HepG2 (cell line): ENCODE measurements around the gene CFAP119. TPM values are rescaled to one million over a fixed set of nuclear protein-coding genes. Genes with fewer than 3 reads are reported as not detected.
A peak's percentile ranks its signal among the peaks of the same experiment; 100 is the strongest.

ENCODE experiments used
- ATAC-seq: fragments of 200-7000 bp; cut with Tn5 transposase; 3 replicates; pipeline ENCODE4 v1.9.1; 2020; ENCODE audit warnings: mild to moderate bottlenecking, moderate library complexity
- BruUV-seq: library from RNA; stranded (reverse); fragments of 400-500 nt; replicated peaks from 2 replicates; lab custom pipeline; 2021; lab: Mats Ljungman, UMichigan
- CTCF ChIA-PET: fragments of 300-600 bp; formaldehyde crosslinking; extraction: SDS; loops from one replicate; lab custom pipeline; 2021; ENCODE audit warnings: low total read pairs, inconsistent platforms, low intra/inter-chr PET ratio; lab: Yijun Ruan, JAX
- POLR2A ChIA-PET: fragments of 350-600 bp; sonication (Branson Sonifier 250); formaldehyde crosslinking; loops from one replicate; lab custom pipeline; 2020; ENCODE audit warnings: antibody characterized with exemption, inconsistent platforms; lab: Yijun Ruan, JAX
- DNase-seq: peaks from one replicate; pipeline ENCODE4 v3.0.0-alpha.2; 2015; ENCODE audit warnings: low spot score
- FAIRE-seq: peaks from 3 replicates; lab custom pipeline; 2011; peaks lifted over from hg19 to GRCh38; lab: Jason Lieb, UNC
- H2AFZ ChIP-seq: one replicate; pipeline ENCODE4 v1.6.1; 2011; ENCODE audit warnings: low read length, inconsistent platforms
- H3K27ac ChIP-seq: fragments of 300-600 bp; 3 replicates; pipeline ENCODE4 v1.8.0; 2011; ENCODE audit warnings: mixed run types, mild to moderate bottlenecking, mixed read lengths, low read length, inconsistent platforms; ENCODE audit not compliant: insufficient read depth; ENCODE audit errors: extremely low read length
- H3K27me3 ChIP-seq, 2 experiments: fragments of 200-600 bp in 1 of 2; 2 replicates in 1 of 2; 3 replicates in 1 of 2; pipeline versions ENCODE4 v1.6.0 to v1.8.0; 2011; ENCODE audit warnings: low read length in 2 of 2, mild to moderate bottlenecking in 2 of 2, moderate library complexity in 2 of 2, inconsistent platforms in 1 of 2; ENCODE audit not compliant: insufficient read depth in 2 of 2, control insufficient read depth in 1 of 2
- H3K36me3 ChIP-seq, 2 experiments: fragments of 200-600 bp in 1 of 2; replicated peaks in 1 of 2; 2 replicates in 1 of 2; 3 replicates in 1 of 2; pipeline versions ENCODE4 v1.5.1 to v1.8.0; 2011; ENCODE audit warnings: low read length in 2 of 2, inconsistent platforms in 1 of 2; ENCODE audit not compliant: insufficient read depth in 2 of 2, control insufficient read depth in 1 of 2
- H3K4me1 ChIP-seq: 2 replicates; pipeline ENCODE4 v1.5.1; 2012; ENCODE audit warnings: low read length, inconsistent platforms; ENCODE audit not compliant: insufficient read depth
- H3K4me2 ChIP-seq: 2 replicates; pipeline ENCODE4 v1.6.0; 2011; ENCODE audit warnings: low read depth, low read length, inconsistent platforms
- H3K4me3 ChIP-seq, 3 experiments: fragments of 200-600 bp in 1 of 3; sonication (generic), shearing (Covaris generic) in 1 of 3; replicated peaks in 1 of 3; 2 replicates each; pipeline ENCODE4 v1.5.1; 2011 to 2016; ENCODE audit warnings: low read length in 3 of 3, inconsistent platforms in 2 of 3, low read depth in 2 of 3, mild to moderate bottlenecking in 2 of 3, control low read depth in 1 of 3, mixed read lengths in 1 of 3; ENCODE audit not compliant: insufficient read depth in 1 of 3
- H3K79me2 ChIP-seq: one replicate; pipeline ENCODE4 v1.6.1; 2011; ENCODE audit warnings: low read length, inconsistent platforms; ENCODE audit not compliant: insufficient read depth
- H3K9ac ChIP-seq: 2 replicates; pipeline ENCODE4 v1.6.0; 2011; ENCODE audit warnings: mild to moderate bottlenecking, low read depth, low read length, inconsistent platforms; ENCODE audit not compliant: insufficient read depth
- H3K9me3 ChIP-seq: 2 replicates; pipeline ENCODE4 v1.5.1; 2012; ENCODE audit warnings: mild to moderate bottlenecking, low read length
- H4K20me1 ChIP-seq: 2 replicates; pipeline ENCODE4 v1.6.0; 2011; ENCODE audit warnings: inconsistent platforms, mild to moderate bottlenecking, low read length, moderate library complexity; ENCODE audit not compliant: insufficient read depth
- ATF7 ChIP-seq, 2 experiments: fragments of 450-650 bp in 1 of 2; sonication (generic) in 1 of 2; formaldehyde crosslinking in 1 of 2; IDR thresholded peaks; 2 replicates each; pipeline versions ENCODE4 v1.4.0 to v1.6.1; 2016 to 2020; ENCODE audit warnings: antibody characterized with exemption in 1 of 2, mild to moderate bottlenecking in 1 of 2, missing genetic modification reagents in 1 of 2
- CAMTA2 ChIP-seq: sonication (generic); formaldehyde crosslinking; IDR thresholded peaks from 2 replicates; pipeline ENCODE4 v1.4.0; 2020; ENCODE audit warnings: mild to moderate bottlenecking, missing genetic modification reagents, borderline replicate concordance
- CHD4 ChIP-seq: fragments of 200-600 bp; sonication (generic); IDR thresholded peaks from 2 replicates; pipeline ENCODE4 v1.7.0; 2017; ENCODE audit warnings: mild to moderate bottlenecking, low read length, borderline replicate concordance
- KAT7 ChIP-seq: IDR thresholded peaks from 2 replicates; pipeline ENCODE4 v1.6.1; 2018; ENCODE audit warnings: borderline replicate concordance, missing compliant biosample characterization
- NONO ChIP-seq, 2 experiments: fragments of 450-650 bp in 1 of 2; sonication (generic) in 1 of 2; formaldehyde crosslinking in 1 of 2; IDR thresholded peaks in 1 of 2; conservative IDR thresholded peaks in 1 of 2; 2 replicates each; pipeline versions ENCODE4 v1.6.1 to v1.8.0; 2017 to 2022; ENCODE audit warnings: mild to moderate bottlenecking in 1 of 2, missing genetic modification reagents in 1 of 2, moderate library complexity in 1 of 2
- POLR2G ChIP-seq: fragments of 200-400 bp; formaldehyde crosslinking; IDR thresholded peaks from 2 replicates; pipeline ENCODE4 v1.6.1; 2018; ENCODE audit warnings: mild to moderate bottlenecking, low read depth, low read length, moderate library complexity
- RBM22 ChIP-seq: fragments of 200-400 bp; formaldehyde crosslinking; optimal IDR thresholded peaks from 2 replicates; pipeline ENCODE3; 2017; ENCODE audit warnings: mild to moderate bottlenecking, low read length, moderate library complexity
- SUZ12 ChIP-seq: fragments of 150-350 bp; IDR thresholded peaks from 2 replicates; pipeline ENCODE4 v1.6.1; 2014; ENCODE audit warnings: low read depth, low read length
- ZC3H13 ChIP-seq: sonication (generic); formaldehyde crosslinking; IDR thresholded peaks from 2 replicates; pipeline ENCODE4 v1.8.1; 2023; ENCODE audit warnings: mild to moderate bottlenecking, missing genetic modification reagents, moderate library complexity
- ZIK1 ChIP-seq: sonication (generic); formaldehyde crosslinking; IDR thresholded peaks from 2 replicates; pipeline ENCODE4 v1.5.0; 2020; ENCODE audit warnings: mild to moderate bottlenecking, low read depth, missing genetic modification reagents, borderline replicate concordance
- ZNF501 ChIP-seq: sonication (generic); formaldehyde crosslinking; IDR thresholded peaks from 2 replicates; pipeline ENCODE4 v1.5.1; 2020; ENCODE audit warnings: mild to moderate bottlenecking, moderate library complexity, missing genetic modification reagents
- ZNF564 ChIP-seq: sonication (generic); formaldehyde crosslinking; IDR thresholded peaks from 2 replicates; pipeline ENCODE4 v1.8.1; 2023; ENCODE audit warnings: mild to moderate bottlenecking, missing genetic modification reagents
- ZNF576 ChIP-seq: sonication (generic); formaldehyde crosslinking; IDR thresholded peaks from 2 replicates; pipeline ENCODE4 v1.4.0; 2020; ENCODE audit warnings: mild to moderate bottlenecking, missing genetic modification reagents
- WGBS: methylation state at CpG from one replicate; pipeline ENCODE4 v1.1.6; 2017; ENCODE audit warnings: low lambda C conversion rate; 5-methylcytosine and 5-hydroxymethylcytosine counted together
- in situ Hi-C: cut with HindIII; loops from 2 replicates; pipeline ENCODE4 v1.10.0; 2017; ENCODE audit warnings: low pct_unique_long_range_greater_than_20kb; ENCODE audit not compliant: extremely low pct_ligation_motif_present
- intact Hi-C: fragments of 100-400 bp; cut with micrococcal nuclease; formaldehyde crosslinking; loops from one replicate; pipeline ENCODE4 v1.10.0; 2022; ENCODE audit not compliant: unreplicated experiment
- polyA plus RNA-seq, 8 experiments: library from polyadenylated mRNA; depleted of rRNA in 3 of 8; stranded (reverse) in 7 of 8; unstranded in 1 of 8; fragments of >200 nt; fragmentation: Illumina TruSeq in 4 of 8; extraction: Trizol in 4 of 8; gene quantifications; 2 replicates each; pipeline versions ENCODE4 v1.2.1 to v1.2.3, GENCODE V29; 2011 to 2016; ENCODE audit warnings: low read depth in 4 of 8, missing spikeins in 1 of 8, mixed read lengths in 1 of 8; ENCODE audit not compliant: insufficient read depth in 1 of 8
- total RNA-seq, 5 experiments: library from RNA; depleted of rRNA; stranded (reverse); fragments of >200 nt; fragmentation: Illumina TruSeq; extraction: Trizol; gene quantifications; 2 replicates each; pipeline ENCODE4 v1.2.3, GENCODE V29; 2016; ENCODE audit warnings: low read depth in 1 of 5

Gene CFAP119
- total and polyA plus RNA-seq, 2 of the 13 experiments (the other 11 are each of a cell fraction or from before 2014, with no cell fraction given) = 6.4 TPM

- DNase-seq = no peak
- no peak for ATAC-seq
- in situ Hi-C loops = no loop called here
- H3K36me3 ChIP-seq = peaks cover 19 to 25% of the 10 kb centered on the region in 2 experiments
- no TSS peak for BruUV-seq
- H3K79me2 ChIP-seq = peaks cover 13% of the 10 kb centered on the region
- H3K4me1 ChIP-seq = peaks cover 32% of the 10 kb centered on the region
- no peak overlapping the region for H3K9ac ChIP-seq
- peak overlapping the region; percentile 11 for H3K27ac ChIP-seq
- no peak overlapping the region for H2AFZ ChIP-seq
- no peaks in the 10 kb centered on the region; the same call in 1 of the 2 replicates for H4K20me1 ChIP-seq
- H3K27me3 ChIP-seq = no peaks in the 10 kb centered on the region; a peak in 1 of 5 replicates
- no peak for FAIRE-seq
- no peak overlapping the region for H3K4me3 ChIP-seq
- H3K9me3 ChIP-seq = no peaks in the 10 kb centered on the region
- intact Hi-C loops = no loop called here
- WGBS = 86% methylated on average over 3 of the region's 3 CpGs
- ChIA-PET CTCF (no interaction called here), POLR2A (interaction anchor here (0.8 to 4.2 kb wide), 4 partner anchors 26 to 95 kb away, joined by 3 to 30 read pairs (median 4); partner anchors contain the start of gene PHKG2)
- no peak overlapping the region for H3K4me2 ChIP-seq
- TF ChIP-seq CHD4 (no peak), CAMTA2 (CRISPR knock-in tag) (no peak), NONO (IDR thresholded peaks at IDR 0.05) (no peak), NONO (CRISPR knock-in tag; conservative IDR thresholded peaks at IDR 0.05) (peak; percentile 50; the same call in 1 of the 2 replicates), RBM22 (peak; percentile 52), ZC3H13 (CRISPR knock-in tag) (peak; percentile 86), ZNF501 (CRISPR knock-in tag) (peak; percentile 55; the same call in 1 of the 2 replicates), POLR2G (peak; percentile 30), ZIK1 (CRISPR knock-in tag) (no peak), SUZ12 (no peak), ATF7 (IDR thresholded peaks at IDR 0.05) (no peak), ATF7 (CRISPR knock-in tag; IDR thresholded peaks at IDR 0.05) (no peak), ZNF564 (CRISPR knock-in tag) (no peak), ZNF576 (no peak), KAT7 (CRISPR knock-in tag) (0 out of 2 replicates have a peak, but pooled peaks have one; percentile 4)
These were observed 18.2 kb upstream of the CFAP119 start for GRCh38 chr16:30780021-30780420.
